ENCODE results near the gene SELENON.

- TF ChIP-seq CTCF (IDR thresholded peaks at IDR 0.05 in 4 of 5, conservative IDR thresholded peaks at IDR 0.05 in 1 of 5): no peak
- TF ChIP-seq POLR2A (IDR thresholded peaks at IDR 0.05): no peak
Measured at GRCh38 chr1:25784575-25785051, 15.4 kb upstream of the SELENON start.

Measured in gastrocnemius medialis (tissue), 4 donors.